Measurements from ENCODE around the gene PHLDA1.

The PHLDA1 gene

DNA sequence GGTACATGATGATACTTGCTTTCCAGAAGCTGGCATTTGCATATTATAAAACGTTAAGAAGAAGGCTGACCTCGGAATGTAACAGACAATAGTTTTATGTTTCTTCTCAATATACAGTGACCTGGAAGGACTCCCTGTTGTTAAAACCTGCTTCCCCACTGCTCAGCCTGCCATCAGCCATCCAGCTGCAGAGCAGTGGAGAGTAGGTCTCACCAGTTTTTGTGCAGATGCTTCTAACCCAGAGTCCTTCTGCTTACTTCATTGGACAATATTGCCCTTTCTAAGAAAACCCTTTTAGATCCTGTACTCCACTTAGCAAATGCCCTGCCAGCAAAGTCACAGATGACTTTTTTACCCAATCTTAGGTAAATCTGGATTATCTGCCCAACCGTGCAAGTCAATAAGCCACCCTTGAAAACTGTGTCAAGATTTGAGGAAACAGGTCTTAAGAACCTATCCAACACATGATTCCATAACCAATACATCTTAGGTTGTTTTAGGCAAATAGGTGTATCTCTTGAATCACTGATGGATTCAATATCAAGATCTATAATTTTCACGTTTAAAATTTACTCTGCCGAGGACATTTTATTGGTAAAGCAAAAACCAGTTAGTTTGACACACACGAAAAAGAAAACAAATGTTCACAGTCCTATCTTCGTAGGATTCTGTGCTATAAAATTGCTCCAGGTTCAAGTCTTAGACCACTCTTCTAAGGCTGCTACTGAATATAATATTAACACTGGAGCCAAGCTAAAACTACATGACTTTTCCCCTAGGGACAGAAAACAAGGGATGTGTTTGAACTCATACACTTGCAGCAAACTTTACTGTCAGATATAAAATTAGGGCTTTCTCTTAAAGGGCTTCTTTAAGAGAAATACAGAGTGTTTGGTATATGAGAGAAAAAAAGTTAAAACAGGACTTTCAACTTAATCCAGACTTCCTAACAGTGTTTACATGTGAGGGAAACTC lies 5.7 kb downstream of the PHLDA1 start:
- H3K4me3 ChIP-seq (ENCODE audit: insufficient read depth in 1 of 2, low read depth in 1 of 2, low read length in 2 of 2) = no peak overlapping the region
- H3K27me3 ChIP-seq (ENCODE audit: control insufficient read depth in 1 of 2, insufficient read depth in 1 of 2, low read length in 2 of 2) = no peaks in the 10 kb centered on the region
- H3K18ac ChIP-seq (ENCODE audit: low read depth in 1 of 2, low read length in 2 of 2) = peak overlapping the region in 1 of 2 experiments; percentile 11
- no peak overlapping the region for H4K8ac ChIP-seq (ENCODE audit: low read length)
- H3K4me2 ChIP-seq (ENCODE audit: low read length, poor library complexity, severe bottlenecking) = no peak overlapping the region
- H3K9ac ChIP-seq (ENCODE audit: low read length) = peak overlapping the region; percentile 98
- H3K9me3 ChIP-seq (ENCODE audit: control insufficient read depth, low read length) = no peaks in the 10 kb centered on the region
- no peak overlapping the region for H2BK120ac ChIP-seq (ENCODE audit: low read depth, low read length)
- WGBS = 63% methylated on average over 7 of the region's 7 CpGs
- H3K36me3 ChIP-seq (ENCODE audit: control insufficient read depth in 1 of 2, insufficient read depth in 2 of 2, low read depth in 1 of 2, low read length in 2 of 2) = peaks cover 10 to 37% of the 10 kb centered on the region in 2 experiments
- H2AFZ ChIP-seq (ENCODE audit: low read depth, low read length) = no peak overlapping the region
- no peak overlapping the region for H3K23ac ChIP-seq (ENCODE audit: low read length in 2 of 2)
- H4K91ac ChIP-seq (ENCODE audit: low read length) = no peak overlapping the region
- H2AK5ac ChIP-seq (ENCODE audit: low read length, severe bottlenecking) = no peak overlapping the region
- H3K79me1 ChIP-seq (replicated peaks; ENCODE audit: low read length, poor library complexity, severe bottlenecking) = no peaks in the 10 kb centered on the region
- no peak overlapping the region for H2BK5ac ChIP-seq (ENCODE audit: low read depth, low read length, poor library complexity, severe bottlenecking)
- no peaks in the 10 kb centered on the region for H3K4me1 ChIP-seq (ENCODE audit: control insufficient read depth, insufficient read depth, low read depth, low read length)
- H3K14ac ChIP-seq (ENCODE audit: low read length in 2 of 2) = no peak overlapping the region
- peak overlapping the region; percentile 89 for H3K27ac ChIP-seq (ENCODE audit: low read length, poor library complexity, severe bottlenecking)
- H3K4ac ChIP-seq (ENCODE audit: low read depth in 1 of 2, low read length in 2 of 2) = no peak overlapping the region
- no peak overlapping the region for H2BK12ac ChIP-seq (ENCODE audit: low read length in 2 of 2)
- peak; percentile 81 for DNase-seq
- H2BK15ac ChIP-seq (ENCODE audit: low read depth, poor library complexity, severe bottlenecking) = no peak overlapping the region

- no peak overlapping the region for H3K23ac ChIP-seq (ENCODE audit: low read length in 2 of 2)
- H3K14ac ChIP-seq (ENCODE audit: low read length in 2 of 2) = no peak overlapping the region
- H3K4ac ChIP-seq (ENCODE audit: low read depth in 1 of 2, low read length in 2 of 2) = no peak overlapping the region
- no peak overlapping the region for H4K91ac ChIP-seq (ENCODE audit: low read length)
- no peak overlapping the region for H3K18ac ChIP-seq (ENCODE audit: low read depth in 1 of 2, low read length in 2 of 2)
- no peak overlapping the region for H2BK5ac ChIP-seq (ENCODE audit: low read depth, low read length, poor library complexity, severe bottlenecking)
- H3K27me3 ChIP-seq (ENCODE audit: control insufficient read depth in 1 of 2, insufficient read depth in 1 of 2, low read length in 2 of 2) = no peaks in the 10 kb centered on the region
- H4K8ac ChIP-seq (ENCODE audit: low read length) = no peak overlapping the region
- no peak overlapping the region for H2BK15ac ChIP-seq (ENCODE audit: low read depth, poor library complexity, severe bottlenecking)
- no peaks in the 10 kb centered on the region for H3K9me3 ChIP-seq (ENCODE audit: control insufficient read depth, low read length)
- H2BK120ac ChIP-seq (ENCODE audit: low read depth, low read length) = no peak overlapping the region
- 0% methylated on average over 1 of the region's 3 CpGs for WGBS
- H3K79me1 ChIP-seq (replicated peaks; ENCODE audit: low read length, poor library complexity, severe bottlenecking) = no peaks in the 10 kb centered on the region
- no peak overlapping the region for H2BK12ac ChIP-seq (ENCODE audit: low read length in 2 of 2)
- H3K9ac ChIP-seq (ENCODE audit: low read length) = peak overlapping the region; percentile 98
- peak; percentile 91 for DNase-seq
- H3K4me3 ChIP-seq (ENCODE audit: insufficient read depth in 1 of 2, low read depth in 1 of 2, low read length in 2 of 2) = no peak overlapping the region
- H3K27ac ChIP-seq (ENCODE audit: low read length, poor library complexity, severe bottlenecking) = peak overlapping the region; percentile 89
- H2AFZ ChIP-seq (ENCODE audit: low read depth, low read length) = no peak overlapping the region
- H2AK5ac ChIP-seq (ENCODE audit: low read length, severe bottlenecking) = no peak overlapping the region
- H3K4me2 ChIP-seq (ENCODE audit: low read length, poor library complexity, severe bottlenecking) = no peak overlapping the region
- peaks cover 2% of the 10 kb centered on the region for H3K4me1 ChIP-seq (ENCODE audit: control insufficient read depth, insufficient read depth, low read depth, low read length)
- H3K36me3 ChIP-seq (ENCODE audit: control insufficient read depth in 1 of 2, insufficient read depth in 2 of 2, low read depth in 1 of 2, low read length in 2 of 2) = peaks cover 2 to 35% of the 10 kb centered on the region in 2 experiments
These were observed 6.5 kb downstream of the PHLDA1 start for GRCh38 chr12:76024942-76025600.

DNA sequence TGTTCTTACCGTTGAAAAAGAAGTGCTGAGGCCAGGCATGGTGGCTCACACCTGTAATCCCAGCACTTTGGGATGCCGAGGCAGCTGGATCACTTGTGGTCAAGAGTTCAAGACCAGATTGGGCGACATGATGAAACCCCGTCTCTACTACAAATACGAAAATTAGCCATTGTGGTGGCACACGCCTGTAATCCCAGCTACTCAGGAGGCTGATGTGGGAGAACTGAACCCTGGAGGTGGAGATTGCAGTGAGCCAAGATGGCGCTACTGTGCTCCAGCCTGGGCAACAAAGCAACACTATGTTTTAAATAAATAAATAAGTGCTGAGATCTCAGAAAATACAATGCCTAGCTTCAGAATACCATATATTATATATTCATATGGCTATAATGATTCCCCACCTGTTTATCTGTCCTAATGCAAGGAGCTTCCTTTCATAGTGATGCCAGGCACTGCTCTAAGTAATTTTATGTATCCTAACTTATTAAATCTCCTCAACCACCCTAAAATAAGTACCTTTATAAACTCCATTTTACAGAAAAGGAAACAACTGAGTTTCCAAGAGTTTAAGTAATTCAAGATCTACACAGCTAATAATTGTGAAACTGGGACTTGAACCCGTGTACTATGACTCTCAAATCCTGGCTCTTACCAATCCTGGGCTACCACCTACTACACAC lies 7.3 kb downstream of the PHLDA1 start:
- H3K4me2 ChIP-seq (ENCODE audit: low read length, poor library complexity, severe bottlenecking) = no peak overlapping the region
- H3K27me3 ChIP-seq (ENCODE audit: control insufficient read depth in 1 of 2, insufficient read depth in 1 of 2, low read length in 2 of 2) = no peaks in the 10 kb centered on the region
- H3K79me1 ChIP-seq (replicated peaks; ENCODE audit: low read length, poor library complexity, severe bottlenecking) = no peaks in the 10 kb centered on the region
- H2BK12ac ChIP-seq (ENCODE audit: low read length in 2 of 2) = peak overlapping the region in 1 of 2 experiments; percentile 42
- peaks cover 0 to 27% of the 10 kb centered on the region in 2 experiments for H3K36me3 ChIP-seq (ENCODE audit: control insufficient read depth in 1 of 2, insufficient read depth in 2 of 2, low read depth in 1 of 2, low read length in 2 of 2)
- WGBS = 96% methylated on average over 7 of the region's 8 CpGs
- H4K8ac ChIP-seq (ENCODE audit: low read length) = peak overlapping the region; percentile 64
- peak overlapping the region; percentile 76 for H3K27ac ChIP-seq (ENCODE audit: low read length, poor library complexity, severe bottlenecking)
- peak overlapping the region in 1 of 2 experiments; percentile 19 for H3K4ac ChIP-seq (ENCODE audit: low read depth in 1 of 2, low read length in 2 of 2)
- no peaks in the 10 kb centered on the region for H3K9me3 ChIP-seq (ENCODE audit: control insufficient read depth, low read length)
- H2BK15ac ChIP-seq (ENCODE audit: low read depth, poor library complexity, severe bottlenecking) = no peak overlapping the region
- no peak overlapping the region for H3K23ac ChIP-seq (ENCODE audit: low read length in 2 of 2)
- peak overlapping the region; percentile 83 for H4K91ac ChIP-seq (ENCODE audit: low read length)
- peak overlapping the region; percentile 96 for H2AK5ac ChIP-seq (ENCODE audit: low read length, severe bottlenecking)
- H3K4me1 ChIP-seq (ENCODE audit: control insufficient read depth, insufficient read depth, low read depth, low read length) = peaks cover 2% of the 10 kb centered on the region
- peak overlapping the region; percentile 24 for H2BK5ac ChIP-seq (ENCODE audit: low read depth, low read length, poor library complexity, severe bottlenecking)
- H3K14ac ChIP-seq (ENCODE audit: low read length in 2 of 2) = no peak overlapping the region
- H2BK120ac ChIP-seq (ENCODE audit: low read depth, low read length) = no peak overlapping the region
- H3K4me3 ChIP-seq (ENCODE audit: insufficient read depth in 1 of 2, low read depth in 1 of 2, low read length in 2 of 2) = no peak overlapping the region
- peak overlapping the region; percentile 98 for H3K9ac ChIP-seq (ENCODE audit: low read length)
- H3K18ac ChIP-seq (ENCODE audit: low read depth in 1 of 2, low read length in 2 of 2) = peak overlapping the region in 1 of 2 experiments; percentile 57
- H2AFZ ChIP-seq (ENCODE audit: low read depth, low read length) = no peak overlapping the region
- DNase-seq = peak; percentile 64
